Liver (tissue), 9 donors: ENCODE data around the gene FOXO3. TPM values are rescaled to one million over a fixed set of nuclear protein-coding genes. Genes with fewer than 3 reads are reported as not detected.

ENCODE experiments used
- DNase-seq: peaks from one replicate; pipeline ENCODE4 v3.0.0-alpha.2; 2017; ENCODE audit warnings: low spot score
- H3K27ac ChIP-seq, 2 donors: one replicate each; pipeline ENCODE4 v1.7.0; 2013; ENCODE audit warnings: inconsistent platforms in 2 of 2, low read length in 2 of 2, control low read depth in 1 of 2, low read depth in 1 of 2, mild to moderate bottlenecking in 1 of 2
- H3K27me3 ChIP-seq, 4 donors: one replicate each; pipeline versions ENCODE4 v1.6.1 to v1.7.0; 2013; ENCODE audit warnings: low read length in 3 of 4, inconsistent platforms in 1 of 4, mild to moderate bottlenecking in 1 of 4, moderate library complexity in 1 of 4; ENCODE audit not compliant: control insufficient read depth in 4 of 4, insufficient read depth in 4 of 4
- H3K36me3 ChIP-seq, 4 donors: one replicate each; pipeline versions ENCODE4 v1.6.1 to v1.7.0; 2013; ENCODE audit warnings: low read length in 3 of 4, mild to moderate bottlenecking in 3 of 4, low read depth in 1 of 4, moderate library complexity in 1 of 4; ENCODE audit not compliant: control insufficient read depth in 4 of 4, insufficient read depth in 3 of 4
- H3K4me1 ChIP-seq, 4 donors: one replicate each; pipeline versions ENCODE4 v1.6.1 to v1.7.0; 2013; ENCODE audit warnings: low read length in 3 of 4, mild to moderate bottlenecking in 3 of 4, moderate library complexity in 1 of 4; ENCODE audit not compliant: control insufficient read depth in 4 of 4, insufficient read depth in 4 of 4
- H3K4me3 ChIP-seq, 3 donors: one replicate each; pipeline versions ENCODE4 v1.6.1 to v1.7.0; 2013; ENCODE audit warnings: low read length in 3 of 3, control low read depth in 1 of 3, low read depth in 1 of 3, mild to moderate bottlenecking in 1 of 3
- H3K9ac ChIP-seq, 2 donors: one replicate each; pipeline ENCODE4 v1.7.0; 2013; ENCODE audit warnings: low read length in 2 of 2, mild to moderate bottlenecking in 2 of 2, moderate library complexity in 2 of 2, control low read depth in 1 of 2, low read depth in 1 of 2
- H3K9me3 ChIP-seq, 4 donors: one replicate each; pipeline versions ENCODE4 v1.6.1 to v1.7.0; 2013; ENCODE audit warnings: low read length in 3 of 4; ENCODE audit not compliant: control insufficient read depth in 4 of 4
- ATF3 ChIP-seq: IDR thresholded peaks from 2 replicates; pipeline ENCODE4 v1.6.1; 2016; ENCODE audit warnings: antibody characterized with exemption
- CTCF ChIP-seq: fragments of 150-350 bp; IDR thresholded peaks from 2 replicates; pipeline ENCODE4 v1.5.1; 2017; ENCODE audit warnings: improper control_type of control experiment, low read depth, low read length; ENCODE audit not compliant: missing input control
- EGR1 ChIP-seq, 2 donors: IDR thresholded peaks; 2 replicates each; pipeline ENCODE4 v1.6.1; 2016 to 2018; ENCODE audit warnings: antibody characterized with exemption in 2 of 2, low read depth in 2 of 2
- FOXA1 ChIP-seq: IDR thresholded peaks from 2 replicates; pipeline ENCODE4 v1.6.1; 2016; ENCODE audit warnings: antibody characterized with exemption
- FOXA2 ChIP-seq: IDR thresholded peaks from 2 replicates; pipeline ENCODE4 v1.6.1; 2016; ENCODE audit warnings: antibody characterized with exemption
- GABPA ChIP-seq, 2 donors: IDR thresholded peaks in 1 of 2; conservative IDR thresholded peaks in 1 of 2; 2 replicates each; pipeline ENCODE4 v1.6.1; 2016; ENCODE audit warnings: antibody characterized with exemption in 2 of 2, mild to moderate bottlenecking in 1 of 2, moderate library complexity in 1 of 2
- HNF4A ChIP-seq, 2 donors: conservative IDR thresholded peaks; 2 replicates each; pipeline ENCODE4 v1.6.1; 2016; ENCODE audit warnings: antibody characterized with exemption in 2 of 2, mild to moderate bottlenecking in 2 of 2
- HNF4G ChIP-seq: IDR thresholded peaks from 2 replicates; pipeline ENCODE4 v1.6.1; 2016; ENCODE audit warnings: antibody characterized with exemption
- JUND ChIP-seq, 2 donors: IDR thresholded peaks; 2 replicates each; pipeline ENCODE4 v1.6.1; 2016; ENCODE audit warnings: antibody characterized with exemption in 2 of 2
- MAX ChIP-seq: IDR thresholded peaks from 2 replicates; pipeline ENCODE4 v1.6.1; 2016; ENCODE audit warnings: antibody characterized with exemption
- NR2F2 ChIP-seq: IDR thresholded peaks from 2 replicates; pipeline ENCODE4 v1.6.1; 2016; ENCODE audit warnings: antibody characterized with exemption
- REST ChIP-seq: IDR thresholded peaks from 2 replicates; pipeline ENCODE4 v1.6.1; 2016; ENCODE audit warnings: antibody characterized with exemption, mild to moderate bottlenecking
- RXRA ChIP-seq, 2 donors: IDR thresholded peaks; 2 replicates each; pipeline ENCODE4 v1.6.1; 2017 to 2018; ENCODE audit warnings: antibody characterized with exemption in 2 of 2, mild to moderate bottlenecking in 1 of 2
- TAF1 ChIP-seq: conservative IDR thresholded peaks from 2 replicates; pipeline ENCODE4 v1.6.1; 2016; ENCODE audit warnings: antibody characterized with exemption, mild to moderate bottlenecking
- YY1 ChIP-seq: IDR thresholded peaks from 2 replicates; pipeline ENCODE4 v1.6.1; 2016; ENCODE audit warnings: antibody characterized with exemption, mild to moderate bottlenecking
- ZBTB33 ChIP-seq: IDR thresholded peaks from 2 replicates; pipeline ENCODE4 v1.6.1; 2016; ENCODE audit warnings: antibody characterized with exemption
- WGBS: extraction: QIAGEN DNeasy Blood & Tissue Kit; methylation state at CpG from one replicate; pipeline ENCODE4 v1.1.7; 2013; 5-methylcytosine and 5-hydroxymethylcytosine counted together
- polyA plus RNA-seq, 2 donors: library from polyadenylated mRNA; stranded (reverse) in 1 of 2; unstranded in 1 of 2; fragments of 200-250 nt in 1 of 2; fragments of >200 nt in 1 of 2; fragmentation: Nextera tagmentation in 1 of 2; extraction: Ambion mirVana in 1 of 2; gene quantifications; one replicate each; pipeline versions ENCODE4 v1.2.1 to v1.2.3, GENCODE V29; 2013 to 2015
- total RNA-seq, 2 donors: library from RNA; depleted of rRNA; stranded (reverse); fragments of >200 nt; gene quantifications; one replicate each; pipeline ENCODE4 v1.2.3, GENCODE V29; 2014
- donor health status: healthy.
- donor health status: healthy.
- donor health status: healthy.
- donor health status: healthy.
- donor health status: healthy.

FOXO3 gene
- total and polyA plus RNA-seq, 4 donors, result 6.0 to 72.2 (median 17.3) TPM

- Histone ChIP-seq H3K4me1 (no peaks in the 10 kb centered on the region), H3K9me3 (peaks cover 0 to 7% (median 3%) of the 10 kb centered on the region in 4 donors), H3K27me3 (no peaks in the 10 kb centered on the region), H3K36me3 (no peaks in the 10 kb centered on the region), H3K9ac (no peak overlapping the region), H3K27ac (no peak overlapping the region), H3K4me3 (no peak overlapping the region)
- TF ChIP-seq JUND (IDR thresholded peaks at IDR 0.05), result no peak
- TF ChIP-seq CTCF, result no peak
- TF ChIP-seq EGR1 (IDR thresholded peaks at IDR 0.05; ENCODE audit: low read depth in 2 of 2), result no peak
- TF ChIP-seq HNF4A (conservative IDR thresholded peaks at IDR 0.05), result no peak
- TF ChIP-seq ATF3, result no peak
- TF ChIP-seq GABPA (IDR thresholded peaks at IDR 0.05 in 1 of 2, conservative IDR thresholded peaks at IDR 0.05 in 1 of 2), result no peak
- no peak for TF ChIP-seq TAF1
- no peak for TF ChIP-seq ZBTB33
- TF ChIP-seq YY1, result no peak
- TF ChIP-seq MAX, result no peak
- no peak for TF ChIP-seq FOXA1
- TF ChIP-seq HNF4G, result no peak
- TF ChIP-seq RXRA (IDR thresholded peaks at IDR 0.05), result no peak
- no peak for TF ChIP-seq REST
- no peak for TF ChIP-seq NR2F2
- no peak for TF ChIP-seq FOXA2
- WGBS, result 93% methylated on average over 15 of the region's 15 CpGs
- no peak for DNase-seq
Observed at GRCh38 chr6:108697561-108698161, 136.9 kb downstream of the FOXO3 start.
